ENCODE results near the gene MAVS. TPM values are rescaled to one million over a fixed set of nuclear protein-coding genes. Genes with fewer than 3 reads are reported as not detected.
A peak's percentile ranks its signal among the peaks of the same experiment; 100 is the strongest.
"Not testable (repeated sequence)": the region's sequence is repeated elsewhere in the genome, so short reads cannot be mapped to it uniquely, and the experiment has no call there.

The MAVS gene
- polyA plus RNA-seq, 4 donors: 24.7 to 29.8 (median 26.6) TPM

DNA sequence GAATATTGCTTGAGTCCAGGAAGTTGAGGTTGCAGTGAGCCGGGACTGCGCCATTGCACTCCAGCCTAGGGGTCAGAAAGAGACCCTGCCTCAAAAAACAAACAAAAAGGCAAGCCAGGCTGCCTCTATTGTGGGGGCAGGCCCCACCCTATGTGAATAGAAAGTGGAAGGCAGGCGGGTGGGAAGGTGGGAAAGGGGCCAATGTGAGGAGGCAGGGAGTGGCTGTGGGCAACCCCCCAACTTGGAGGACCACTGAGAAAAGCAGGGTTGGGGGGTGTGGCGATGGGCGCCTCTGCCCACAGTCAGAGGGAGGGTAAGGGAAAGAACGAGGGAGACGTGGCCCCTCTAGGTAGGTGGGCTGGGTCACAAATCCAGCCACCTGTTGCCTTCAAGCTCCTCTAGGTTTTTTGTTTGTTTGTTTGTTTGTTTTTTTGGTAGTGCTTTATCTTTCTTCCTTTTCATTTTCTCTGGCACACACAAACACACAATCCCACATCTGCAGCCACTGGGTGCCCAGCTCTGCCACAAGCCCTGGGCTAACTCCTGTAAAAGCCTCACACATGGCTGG, 31.6 kb upstream of the MAVS start:
- DNase-seq (ENCODE audit: low read depth in 4 of 4, low spot score in 3 of 4): no peak

DNA sequence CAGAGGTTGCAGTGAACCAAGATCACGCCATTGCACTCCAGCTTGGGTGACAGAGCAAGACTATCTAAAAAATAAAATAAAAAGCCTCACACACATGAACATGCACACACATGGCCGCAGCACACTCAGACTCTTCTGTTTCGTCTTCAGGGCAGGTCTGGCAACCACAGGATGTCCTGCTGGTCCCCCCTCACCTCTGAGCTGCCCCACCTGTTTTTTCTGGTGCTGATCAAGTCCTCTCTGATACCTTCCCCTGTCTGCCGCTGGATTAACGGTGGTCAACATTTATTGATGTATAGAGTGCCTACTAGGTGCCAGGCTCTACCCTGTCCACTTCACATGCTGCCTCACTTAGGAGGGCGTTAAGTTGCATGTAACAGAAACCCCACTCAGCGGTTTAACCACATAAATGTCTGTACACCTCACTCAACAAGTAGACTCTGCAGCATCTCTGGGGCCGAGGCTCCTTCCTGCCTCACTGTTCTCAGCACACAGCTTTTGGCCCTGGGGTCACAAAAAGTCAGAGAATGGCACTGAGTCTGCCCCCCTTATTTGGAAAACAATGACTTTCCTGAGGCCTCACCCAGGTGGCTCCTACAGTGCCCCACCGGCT, 30.8 kb upstream of the MAVS start:
- no peak for DNase-seq (ENCODE audit: low read depth in 4 of 4, low spot score in 3 of 4)

DNA sequence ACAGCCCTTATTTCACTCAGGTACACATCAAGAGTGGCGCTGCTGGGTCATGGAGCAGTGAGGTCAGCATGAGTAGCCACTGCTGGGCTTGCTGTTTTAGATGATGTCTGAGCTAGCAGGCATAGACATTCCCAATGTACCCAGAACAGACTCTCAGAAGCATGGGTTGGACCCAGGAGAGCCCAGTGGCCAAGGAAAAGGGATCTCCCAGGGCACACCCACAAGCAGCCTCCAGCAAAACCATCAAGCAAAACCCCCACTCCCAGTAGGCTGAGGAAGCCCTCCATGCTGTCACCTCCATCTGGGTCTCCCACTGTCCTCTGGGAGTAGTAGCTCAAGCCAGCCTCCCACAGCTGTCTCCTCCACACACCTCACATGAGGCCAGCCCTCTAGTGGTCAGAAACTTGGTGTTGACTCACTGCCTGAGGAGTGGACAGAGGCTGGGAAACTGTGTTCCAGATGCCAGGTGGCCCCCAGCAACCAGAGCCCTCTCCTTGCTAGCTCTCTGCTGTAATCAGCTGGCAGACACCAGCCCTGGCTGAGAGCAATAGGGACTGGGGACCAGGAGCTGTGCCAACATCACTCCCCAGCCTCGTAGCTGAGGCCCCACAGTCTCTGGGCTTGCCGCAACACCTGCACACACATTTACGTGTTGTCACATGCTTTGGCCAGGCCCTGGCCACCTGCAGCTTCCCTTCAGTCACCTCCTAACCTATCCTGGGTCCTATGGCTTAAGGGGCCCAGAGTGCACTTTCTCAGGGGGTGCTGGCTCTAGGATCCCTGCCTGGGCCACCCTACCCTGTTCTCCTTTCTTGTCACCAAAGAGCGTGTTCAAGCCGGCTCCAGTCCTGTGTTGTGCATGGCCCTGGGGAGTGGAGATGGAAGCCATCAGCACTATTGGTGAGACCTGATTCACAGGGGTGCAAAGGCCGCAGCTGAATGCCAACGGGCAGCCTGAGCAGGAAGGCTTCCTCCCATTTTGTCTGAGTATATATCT, 28.2 kb upstream of the MAVS start:
- DNase-seq (ENCODE audit: low read depth in 4 of 4, low spot score in 3 of 4): no peak

DNA sequence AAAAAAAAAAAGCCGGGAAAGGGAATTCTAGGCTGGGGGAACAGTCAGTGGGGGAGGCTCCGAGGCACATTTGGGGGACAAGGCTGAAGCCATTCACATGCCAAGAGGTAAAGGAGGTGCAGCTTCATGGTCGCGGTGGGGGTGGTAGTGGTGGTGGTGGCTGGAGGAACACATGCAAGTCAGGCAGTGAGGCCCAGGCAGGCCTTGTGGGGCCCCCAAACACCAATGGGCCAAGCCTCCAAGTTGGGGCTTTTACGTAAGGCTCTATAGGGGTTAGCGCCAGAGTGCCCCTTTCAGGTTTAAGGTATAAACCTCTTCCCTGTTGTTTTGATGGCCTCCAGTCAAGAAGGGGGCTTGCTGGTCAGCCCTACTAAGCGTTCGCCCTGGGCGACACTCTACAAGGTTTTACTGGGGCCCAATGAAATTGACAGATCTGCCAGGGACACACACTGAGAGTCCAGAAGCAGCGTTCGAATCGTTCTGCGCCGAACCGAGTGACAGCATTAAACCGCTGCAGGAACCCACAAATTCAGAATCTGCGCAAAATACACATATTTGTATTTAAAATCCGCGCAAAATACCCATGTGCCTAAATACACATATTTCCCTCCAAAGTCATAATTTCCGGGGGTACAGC, 27.1 kb upstream of the MAVS start:
- DNase-seq (ENCODE audit: low read depth in 4 of 4, low spot score in 3 of 4): no peak

DNA sequence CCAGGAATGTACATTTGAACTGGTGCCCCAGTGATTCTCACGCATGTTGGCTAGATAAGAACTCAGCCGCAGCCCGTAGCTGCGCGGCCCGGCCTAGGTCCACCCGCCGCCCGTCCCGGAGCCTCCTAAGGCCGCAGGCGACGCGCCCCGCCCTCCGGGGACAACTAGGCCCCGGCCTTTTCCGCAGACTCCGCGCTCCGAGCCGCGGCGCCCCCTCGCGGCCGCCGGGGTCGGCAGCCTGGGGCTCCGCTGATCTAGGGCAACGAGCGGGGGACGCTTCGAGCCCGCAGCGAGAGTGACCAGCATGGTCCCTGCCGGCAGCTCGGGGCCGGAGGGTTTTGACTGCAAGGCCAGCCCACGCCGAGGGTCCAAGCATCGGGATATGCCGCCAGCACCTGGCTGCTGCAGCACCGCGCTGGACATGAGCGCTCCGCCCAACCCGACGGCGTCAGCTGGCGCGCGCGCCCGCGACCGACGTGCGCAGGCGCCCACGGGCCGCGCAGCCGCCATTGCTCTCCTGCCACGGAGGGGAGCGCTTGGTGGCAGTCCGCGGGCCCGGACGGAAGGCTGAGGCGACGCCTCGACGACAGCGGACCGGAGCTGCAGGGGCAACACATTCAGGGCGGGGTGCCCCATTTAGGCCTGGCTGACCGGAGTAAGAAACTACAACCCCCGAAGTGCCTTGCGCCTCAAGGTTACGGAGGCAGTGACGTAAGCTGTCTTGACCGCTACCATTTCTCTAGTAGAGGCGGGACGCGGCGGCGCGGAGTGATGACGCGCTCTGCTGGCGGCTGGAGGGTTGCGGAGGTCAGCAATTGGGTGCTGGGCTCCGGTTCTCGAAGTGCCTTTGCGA, 26.4 kb upstream of the MAVS start, which contains the start of gene AP5S1:
Gene AP5S1, plus strand, starts transcription at position 500 of the 853 bp plus-strand sequence. CDS start 1,571 bp downstream, outside the sequence.
- peak; percentile 91 to 99 (median 94) for DNase-seq (ENCODE audit: low read depth in 4 of 4, low spot score in 3 of 4)

DNA sequence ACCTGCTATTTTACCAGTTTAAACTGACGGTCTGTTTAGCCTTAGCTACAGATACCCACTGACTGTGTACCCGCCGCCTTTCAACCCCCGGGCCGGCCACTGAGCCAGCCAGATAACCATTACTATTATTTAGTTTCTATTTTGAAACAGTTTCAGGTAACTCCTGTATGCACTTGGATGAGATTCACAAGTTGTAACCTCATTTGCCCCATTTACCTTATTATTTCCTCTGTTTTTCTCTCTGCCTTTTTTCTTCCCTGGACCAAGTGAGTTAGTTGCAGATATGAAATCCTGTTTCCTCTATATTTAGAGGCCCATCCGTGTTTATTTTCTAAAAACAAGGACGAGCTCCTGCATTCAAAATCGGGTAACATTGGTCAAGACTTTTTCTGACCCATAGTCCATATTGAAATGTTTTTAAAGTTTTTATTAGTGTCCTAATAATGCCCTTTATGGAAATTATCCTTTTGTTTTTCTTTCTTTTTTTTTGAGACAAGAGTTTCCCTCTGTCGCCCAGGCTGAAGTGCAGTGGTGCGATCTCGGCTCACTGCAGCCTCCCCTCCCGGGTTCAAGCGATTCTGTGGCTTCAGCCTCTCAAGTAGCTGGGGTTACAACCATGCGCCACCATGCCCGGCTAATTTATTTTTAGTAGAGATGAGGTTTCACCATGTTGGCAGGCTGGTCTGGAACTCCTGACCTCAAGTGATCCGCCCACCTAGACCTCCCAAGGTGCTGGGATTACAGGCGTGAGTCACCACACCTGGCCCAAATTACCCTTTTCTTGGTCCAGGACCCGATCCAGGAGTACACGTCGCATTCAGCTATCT, 25.5 kb upstream of the MAVS start:
- no peak for DNase-seq (ENCODE audit: low read depth in 4 of 4, low spot score in 3 of 4)

DNA sequence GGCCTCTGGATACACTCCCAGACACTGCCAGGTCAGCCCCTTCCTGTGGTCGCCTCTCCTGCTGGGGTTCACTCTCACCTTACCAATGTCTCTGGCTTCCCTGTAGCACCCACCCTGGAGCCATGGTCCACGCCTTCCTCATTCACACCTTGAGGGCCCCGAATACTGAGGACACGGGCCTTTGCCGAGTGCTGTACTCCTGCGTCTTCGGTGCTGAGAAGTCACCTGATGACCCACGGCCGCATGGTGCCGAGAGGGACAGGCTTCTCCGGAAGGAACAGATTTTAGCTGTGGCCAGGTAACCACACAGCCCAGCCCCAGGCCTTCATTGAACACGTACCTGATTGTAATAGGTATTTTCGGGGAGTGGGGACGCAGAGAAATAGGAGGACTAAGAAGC, 24.6 kb upstream of the MAVS start:
- DNase-seq (ENCODE audit: low read depth in 4 of 4, low spot score in 3 of 4): no peak

DNA sequence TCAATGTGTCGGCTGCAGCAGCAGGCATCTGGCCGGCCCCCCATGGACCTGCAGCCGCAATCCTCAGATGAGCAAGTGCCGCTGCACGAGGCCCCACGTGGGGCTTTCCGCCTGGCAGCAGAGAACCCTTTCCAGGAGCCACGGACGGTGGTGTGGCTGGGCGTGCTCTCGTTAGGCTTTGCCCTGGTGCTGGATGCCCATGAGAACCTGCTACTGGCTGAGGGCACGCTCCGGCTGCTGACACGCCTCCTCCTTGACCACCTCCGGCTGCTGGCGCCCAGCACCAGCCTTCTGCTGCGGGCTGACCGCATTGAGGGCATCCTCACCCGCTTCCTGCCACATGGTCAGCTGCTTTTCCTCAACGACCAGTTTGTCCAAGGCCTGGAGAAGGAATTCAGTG, 22.8 kb upstream of the MAVS start:
- no peak for DNase-seq (ENCODE audit: low read depth in 4 of 4, low spot score in 3 of 4)

DNA sequence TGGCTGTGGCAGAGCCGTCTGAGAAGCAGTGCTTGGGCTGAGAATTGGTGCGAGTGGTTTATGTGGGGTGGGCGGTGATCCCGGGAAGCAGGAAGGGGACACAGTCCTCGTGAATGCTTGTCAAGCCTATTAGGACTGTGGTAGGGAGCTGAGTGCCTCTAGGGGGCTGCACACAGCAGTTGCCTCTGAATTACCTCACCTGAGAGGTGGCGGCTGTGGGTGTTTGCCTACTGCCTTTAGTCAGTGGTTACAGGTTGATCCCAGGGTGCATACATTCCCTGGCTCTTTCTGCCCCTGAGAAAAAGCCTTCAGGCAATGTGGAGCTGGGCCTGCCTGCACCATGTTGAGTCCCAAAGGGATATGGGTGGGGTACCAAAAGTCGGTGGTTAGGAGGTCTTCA, 21.1 kb upstream of the MAVS start:
- DNase-seq (ENCODE audit: low read depth in 4 of 4, low spot score in 3 of 4): no peak

DNA sequence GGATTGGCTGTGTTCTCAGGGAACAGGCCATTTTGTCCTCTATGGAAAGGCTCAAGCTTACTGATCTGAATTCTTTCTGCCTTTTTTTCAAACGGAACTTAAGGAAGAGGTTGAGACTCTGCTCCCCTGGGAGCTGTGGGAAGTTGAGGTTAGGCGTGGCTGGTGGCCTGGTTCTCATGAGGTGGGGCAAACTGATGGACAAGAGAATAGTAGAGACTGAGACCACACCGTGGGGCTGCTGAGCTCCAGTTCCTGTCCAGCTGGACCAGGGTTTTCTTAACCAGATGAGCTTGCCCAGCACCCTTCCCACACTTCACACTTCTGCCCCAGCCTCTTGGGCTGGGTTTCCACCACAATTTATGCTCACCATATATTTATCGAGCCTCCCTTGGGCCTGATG, 20.2 kb upstream of the MAVS start:
- DNase-seq (ENCODE audit: low read depth in 4 of 4, low spot score in 3 of 4): no peak

DNA sequence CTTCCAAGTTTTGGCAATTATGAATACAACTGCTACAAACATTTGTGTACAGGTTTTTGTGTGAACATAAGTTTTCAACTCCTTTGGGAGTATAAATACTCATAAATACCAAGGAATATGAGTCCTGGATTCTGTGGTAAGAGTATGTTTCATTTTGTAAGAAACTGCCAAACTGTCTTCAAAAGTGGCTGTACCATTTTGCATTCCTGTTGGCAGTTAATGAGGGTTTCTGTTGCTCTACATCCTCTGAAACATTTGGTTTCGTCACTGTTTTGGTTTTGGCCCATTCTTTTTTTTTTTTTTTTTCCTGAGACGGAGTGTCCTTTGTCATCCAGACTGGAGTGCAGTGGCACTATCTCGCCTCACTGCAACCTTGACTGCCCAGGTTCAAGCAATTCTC, 17.8 kb upstream of the MAVS start:
- DNase-seq (ENCODE audit: low read depth in 4 of 4, low spot score in 3 of 4): no peak

DNA sequence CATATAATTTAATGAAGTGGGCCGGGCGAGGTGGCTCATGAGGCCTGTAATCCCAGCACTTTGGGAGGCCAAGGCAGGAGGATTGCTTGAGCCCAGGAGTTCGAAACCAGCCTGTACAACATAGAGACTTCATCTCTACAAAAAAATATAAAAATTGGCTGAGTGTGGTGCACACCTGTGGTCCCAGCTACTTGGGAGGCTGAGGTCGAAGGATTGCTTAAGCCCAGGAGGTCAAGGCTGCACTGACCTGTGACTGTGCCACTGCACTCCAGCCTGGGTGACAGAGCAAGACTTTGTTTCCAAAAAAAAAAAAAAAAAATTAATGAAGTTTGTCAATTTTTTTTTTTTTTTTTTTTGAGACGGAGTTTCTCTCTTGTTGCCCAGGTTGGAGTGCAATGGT, 16.7 kb upstream of the MAVS start:
- DNase-seq (ENCODE audit: low read depth in 4 of 4, low spot score in 3 of 4): not testable (repeated sequence)

DNA sequence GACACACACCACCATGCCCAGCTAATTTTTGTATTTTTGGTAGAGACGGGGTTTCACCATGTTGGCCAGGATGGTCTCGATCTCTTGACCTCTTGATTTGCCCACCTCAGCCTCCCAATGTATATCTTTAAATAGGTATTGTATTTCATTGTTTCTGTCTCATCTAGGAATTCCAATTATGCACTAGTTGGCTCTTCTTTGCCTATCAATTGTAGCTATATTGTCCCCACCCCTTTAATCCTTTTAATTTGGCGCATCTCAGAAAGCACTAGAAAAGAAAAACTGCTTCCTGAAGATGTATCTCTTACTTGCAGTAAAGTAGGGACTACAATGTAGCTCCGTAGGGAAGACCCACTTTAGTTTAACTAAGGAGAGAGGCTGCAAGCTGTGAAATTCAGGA, 10.5 kb upstream of the MAVS start:
- DNase-seq (ENCODE audit: low read depth in 4 of 4, low spot score in 3 of 4): no peak

DNA sequence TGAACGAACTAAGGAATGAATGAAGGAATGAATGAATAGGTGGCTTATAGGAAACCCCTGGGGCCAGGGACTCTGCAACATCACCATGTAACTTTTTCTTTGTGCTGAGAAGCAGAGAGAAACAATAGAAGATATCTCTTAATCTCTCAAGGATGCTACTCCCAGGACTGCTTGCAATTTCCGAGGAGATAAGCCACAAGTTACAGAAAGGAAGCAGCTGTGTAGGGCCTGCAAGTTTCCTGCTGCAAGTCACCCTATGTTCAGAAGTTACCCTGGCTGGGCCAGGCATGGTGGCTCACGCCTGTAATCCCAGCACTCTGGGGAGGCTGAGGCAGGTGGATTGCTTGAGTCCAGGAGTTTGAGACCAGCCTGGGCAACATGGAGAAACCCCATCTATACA, 7.3 kb upstream of the MAVS start:
- no peak for DNase-seq (ENCODE audit: low read depth in 4 of 4, low spot score in 3 of 4)

DNA sequence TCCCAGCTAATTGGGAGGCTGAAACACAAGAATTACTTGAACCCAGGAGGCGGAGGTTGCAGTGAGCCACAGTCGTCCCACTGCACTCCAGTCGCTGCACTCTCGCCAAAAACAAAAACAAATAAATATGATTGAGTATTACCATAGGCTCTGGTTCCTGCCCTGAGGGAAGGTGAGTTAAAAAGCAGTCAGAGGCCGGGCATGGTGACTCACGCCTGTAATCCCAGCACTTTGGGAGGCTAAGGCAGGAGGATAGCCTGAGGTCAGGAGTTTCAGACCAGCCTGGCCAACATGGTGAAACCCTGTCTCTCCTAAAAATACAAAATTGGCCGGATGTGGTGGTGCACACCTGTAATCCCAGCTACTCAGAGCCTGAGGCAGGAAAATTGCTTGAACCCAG, 6.4 kb upstream of the MAVS start:
- DNase-seq (ENCODE audit: low read depth in 4 of 4, low spot score in 3 of 4): not testable (repeated sequence)

DNA sequence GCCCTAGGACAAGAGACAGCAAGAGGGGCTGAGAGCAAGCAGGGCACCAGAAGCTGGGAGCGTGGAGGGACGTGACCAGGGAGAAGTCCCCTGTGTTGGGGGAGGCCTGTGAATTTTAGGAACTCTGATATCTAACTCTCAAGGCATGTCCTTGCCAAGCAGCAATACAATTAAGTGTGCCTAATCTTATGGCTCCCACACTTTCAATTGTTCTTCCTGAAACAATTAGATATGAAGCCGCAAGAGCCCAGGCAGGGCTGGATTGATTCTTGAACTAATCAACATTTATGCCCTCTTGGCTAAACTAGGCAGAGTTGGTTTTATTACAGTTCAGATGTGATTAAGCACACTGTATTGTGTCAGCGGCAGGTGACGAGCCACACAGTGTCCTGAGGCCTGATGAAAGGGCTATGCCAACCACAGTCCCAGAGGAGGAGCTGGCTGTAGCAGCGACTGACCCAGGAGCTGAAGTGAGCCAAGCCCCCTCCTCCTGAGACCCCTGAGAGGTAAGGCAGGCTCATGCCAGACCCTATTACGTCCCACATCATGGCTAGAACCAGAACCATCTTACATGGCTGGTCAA, 4.2 kb upstream of the MAVS start:
- DNase-seq (ENCODE audit: low read depth in 4 of 4, low spot score in 3 of 4): no peak

DNA sequence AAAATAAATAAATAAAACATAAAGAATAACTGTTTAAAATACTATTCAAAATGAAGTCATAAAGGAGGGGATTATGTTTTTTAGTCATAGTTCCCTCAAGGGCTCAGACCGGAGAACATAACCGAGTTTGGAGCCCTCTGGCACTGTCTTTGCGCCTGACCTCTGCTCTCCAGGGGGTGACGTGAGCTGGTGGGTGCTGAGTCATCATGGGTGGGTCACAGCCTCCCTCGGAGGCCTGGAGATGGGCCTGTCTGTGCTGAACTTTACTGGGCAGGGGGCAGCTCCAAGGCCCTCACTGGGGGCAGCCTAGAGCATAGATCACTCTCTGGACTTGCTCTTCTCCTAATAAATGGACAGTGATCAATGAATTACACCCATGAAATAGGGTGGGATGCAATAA, 3.1 kb upstream of the MAVS start:
- DNase-seq (ENCODE audit: low read depth in 4 of 4, low spot score in 3 of 4): no peak

DNA sequence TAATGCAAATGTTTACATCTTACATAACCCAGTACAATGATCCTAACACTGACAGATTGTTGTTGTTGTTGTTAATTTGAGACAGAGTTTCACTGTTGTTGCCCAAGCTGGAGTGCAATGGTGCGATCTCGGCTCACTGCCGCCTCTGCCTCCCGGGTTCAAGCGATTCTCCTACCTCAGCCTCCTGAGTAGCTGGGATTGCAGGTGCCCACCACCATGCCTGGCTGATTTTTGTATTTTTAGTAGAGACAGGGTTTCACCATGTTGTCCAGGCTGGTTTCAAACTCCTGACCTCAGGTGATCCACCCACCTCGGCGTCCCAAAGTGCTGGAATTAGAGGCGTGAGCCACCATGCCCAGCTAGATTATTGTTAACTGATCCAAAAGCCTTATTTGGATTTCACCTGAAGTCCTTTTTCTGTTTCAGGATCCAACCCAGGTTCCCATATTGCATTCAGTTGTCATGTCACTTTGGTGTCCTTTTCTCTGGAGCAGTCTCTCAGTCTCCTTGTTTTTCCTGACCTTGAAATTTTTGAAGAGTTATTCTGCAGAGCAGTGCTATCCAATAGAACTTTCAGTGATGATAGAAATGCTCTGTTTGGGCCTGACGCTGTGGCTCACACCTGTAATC, 2.5 kb upstream of the MAVS start:
- not testable (repeated sequence) for DNase-seq (ENCODE audit: low read depth in 4 of 4, low spot score in 3 of 4)

DNA sequence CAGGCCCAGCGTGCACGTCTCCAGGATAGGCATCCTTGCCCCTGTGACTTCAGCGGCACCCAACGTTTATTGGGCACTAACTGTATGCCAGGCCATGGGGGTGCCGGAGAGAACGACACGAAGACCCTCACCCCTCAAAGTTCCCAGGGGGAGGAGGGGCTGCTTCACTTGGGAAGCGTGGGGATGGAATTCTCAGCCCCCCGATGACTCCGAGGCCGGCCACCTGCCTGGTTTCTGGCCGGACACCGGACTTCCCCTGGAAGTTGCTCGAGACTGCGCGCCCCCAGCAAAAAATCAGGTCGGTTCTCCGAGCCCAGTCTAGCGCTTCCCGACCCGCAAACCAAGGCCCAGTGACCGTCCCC, 275 bp upstream of the MAVS start:
- DNase-seq (ENCODE audit: low read depth in 4 of 4, low spot score in 3 of 4): no peak
